Suprapubic skin (tissue), 3 donors: ENCODE results near the gene HDGFL1.

Source experiments
- POLR2AphosphoS5 ChIP-seq, 3 donors: sonication (generic); formaldehyde crosslinking; IDR thresholded peaks; one replicate each; pipeline ENCODE4 v1.6.1; 2017; ENCODE audit warnings: antibody characterized with exemption in 3 of 3
- TF ChIP-seq, protein P1 (sequence below), 2 donors: fragments of 200-600 bp in 1 of 2; fragments of 450-650 bp in 1 of 2; sonication (generic) in 1 of 2; IDR thresholded peaks; one replicate each; pipeline ENCODE4 v1.5.1; 2016 to 2019; ENCODE audit warnings: antibody characterized with exemption in 2 of 2, mild to moderate bottlenecking in 1 of 2, moderate library complexity in 1 of 2

DNA sequence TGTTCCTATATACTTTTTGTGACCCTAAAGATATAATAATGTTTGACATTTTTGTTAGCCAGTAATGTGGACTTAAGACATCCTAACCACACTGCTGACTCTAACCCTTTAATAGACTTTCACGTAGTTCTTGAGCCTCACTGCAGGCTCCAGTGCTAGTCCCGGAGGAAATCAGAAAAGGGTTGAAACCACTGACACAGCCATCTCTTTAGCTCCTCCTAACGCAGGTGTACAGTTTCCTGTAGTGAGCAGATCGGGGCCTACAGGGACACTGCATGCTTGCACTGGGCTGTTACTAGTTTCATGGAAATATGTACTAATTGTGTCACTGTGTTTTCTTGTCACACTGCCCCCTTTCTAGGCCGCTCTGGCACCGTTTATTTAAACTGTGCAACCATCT, 512 bp upstream of the HDGFL1 start:
- no peak for TF ChIP-seq POLR2AphosphoS5 (IDR thresholded peaks at IDR 0.05)
- TF ChIP-seq, protein P1, sequence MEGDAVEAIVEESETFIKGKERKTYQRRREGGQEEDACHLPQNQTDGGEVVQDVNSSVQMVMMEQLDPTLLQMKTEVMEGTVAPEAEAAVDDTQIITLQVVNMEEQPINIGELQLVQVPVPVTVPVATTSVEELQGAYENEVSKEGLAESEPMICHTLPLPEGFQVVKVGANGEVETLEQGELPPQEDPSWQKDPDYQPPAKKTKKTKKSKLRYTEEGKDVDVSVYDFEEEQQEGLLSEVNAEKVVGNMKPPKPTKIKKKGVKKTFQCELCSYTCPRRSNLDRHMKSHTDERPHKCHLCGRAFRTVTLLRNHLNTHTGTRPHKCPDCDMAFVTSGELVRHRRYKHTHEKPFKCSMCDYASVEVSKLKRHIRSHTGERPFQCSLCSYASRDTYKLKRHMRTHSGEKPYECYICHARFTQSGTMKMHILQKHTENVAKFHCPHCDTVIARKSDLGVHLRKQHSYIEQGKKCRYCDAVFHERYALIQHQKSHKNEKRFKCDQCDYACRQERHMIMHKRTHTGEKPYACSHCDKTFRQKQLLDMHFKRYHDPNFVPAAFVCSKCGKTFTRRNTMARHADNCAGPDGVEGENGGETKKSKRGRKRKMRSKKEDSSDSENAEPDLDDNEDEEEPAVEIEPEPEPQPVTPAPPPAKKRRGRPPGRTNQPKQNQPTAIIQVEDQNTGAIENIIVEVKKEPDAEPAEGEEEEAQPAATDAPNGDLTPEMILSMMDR (IDR thresholded peaks at IDR 0.05): no peak
